ENCODE data around the gene ZCCHC3.

Gene ZCCHC3

GRCh38 chr20:316316-317068, 19.1 kb downstream of the ZCCHC3 start:
- H3K4me1 ChIP-seq (ENCODE audit: control insufficient read depth in 1 of 2, insufficient read depth in 1 of 2, low read depth in 1 of 2, low read length in 1 of 2): peaks cover 0 to 6% of the 10 kb centered on the region in 2 experiments
- TF ChIP-seq CTCF (IDR thresholded peaks at IDR 0.05): no peak

DNA sequence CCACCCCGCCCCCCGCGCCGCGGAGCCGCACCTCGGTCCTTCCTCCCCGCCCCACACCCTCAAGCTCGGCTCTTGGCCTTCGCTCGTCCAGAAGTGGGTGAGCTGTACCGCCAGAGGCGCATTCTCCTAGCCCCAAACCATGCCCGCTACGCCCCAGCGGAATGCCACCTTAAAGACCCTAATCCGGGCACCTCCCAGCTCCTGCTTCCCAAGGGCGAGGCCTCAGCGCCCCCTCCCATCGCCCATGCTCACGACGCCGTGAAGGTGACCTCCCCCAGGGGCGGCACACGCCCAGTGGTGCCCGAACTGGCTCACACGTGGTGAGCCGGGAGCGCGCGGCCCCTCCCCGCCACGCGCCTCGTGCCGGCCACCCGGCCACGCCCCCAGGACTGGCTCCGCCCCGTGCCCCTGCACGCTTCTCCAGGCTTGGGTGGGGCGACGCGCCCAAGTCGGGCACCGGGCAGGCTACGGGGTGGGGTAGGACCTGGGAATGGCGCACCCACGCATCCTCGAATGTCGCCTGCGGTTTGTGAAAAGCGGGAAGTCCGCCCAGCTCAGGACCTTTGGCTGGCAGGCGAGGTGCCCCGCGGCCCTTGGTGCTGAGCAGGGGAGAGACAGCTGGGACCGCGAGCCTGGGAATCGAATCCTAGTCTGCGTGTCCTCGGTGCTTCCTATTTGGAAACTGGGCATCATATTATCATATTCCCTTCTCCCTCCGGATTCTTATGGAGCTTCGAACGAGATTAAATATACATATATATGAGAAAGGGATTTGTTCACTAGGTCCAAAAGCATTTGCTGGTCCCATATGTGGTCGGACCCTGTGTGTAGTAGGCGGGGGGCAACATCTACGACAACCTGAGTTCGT, 27.0 kb downstream of the ZCCHC3 start:
- Histone ChIP-seq H3K9me3 (no peaks in the 10 kb centered on the region), H3K4me1 (ENCODE audit: control insufficient read depth in 1 of 2, insufficient read depth in 1 of 2, low read depth in 1 of 2, low read length in 1 of 2) (peaks cover 26 to 30% of the 10 kb centered on the region in 2 experiments), H3K4me3 (ENCODE audit: low read depth in 1 of 2, low read length in 1 of 2) (peak overlapping the region; percentile 83 to 91), H3K36me3 (no peaks in the 10 kb centered on the region), H3K27ac (peak overlapping the region; percentile 74), H3K27me3 (peaks cover 65% of the 10 kb centered on the region)
- no peak for TF ChIP-seq CTCF (IDR thresholded peaks at IDR 0.05)

More at GRCh38 chr20:316316-317068, 19.1 kb downstream of the ZCCHC3 start:
- Histone ChIP-seq H3K4me3 (ENCODE audit: low read depth in 1 of 2, low read length in 1 of 2) (no peak overlapping the region), H3K27ac (no peak overlapping the region), H3K36me3 (no peaks in the 10 kb centered on the region), H3K27me3 (peaks cover 9% of the 10 kb centered on the region), H3K9me3 (no peaks in the 10 kb centered on the region)

- H3K9me3 ChIP-seq: no peaks in the 10 kb centered on the region
- no peak for TF ChIP-seq CTCF (IDR thresholded peaks at IDR 0.05)
- H3K36me3 ChIP-seq: no peaks in the 10 kb centered on the region
- H3K27me3 ChIP-seq: peaks cover 65% of the 10 kb centered on the region
- H3K4me3 ChIP-seq (ENCODE audit: low read depth in 1 of 2, low read length in 1 of 2): peak within 1 kb of the TSS; percentile 83 to 91
- peaks cover 27 to 33% of the 10 kb centered on the region in 2 experiments for H3K4me1 ChIP-seq (ENCODE audit: control insufficient read depth in 1 of 2, insufficient read depth in 1 of 2, low read depth in 1 of 2, low read length in 1 of 2)
- H3K27ac ChIP-seq: peak within 1 kb of the TSS; percentile 74
Observed at GRCh38 chr20:325045-325888, 27.9 kb downstream of the ZCCHC3 start, which contains the start of gene SOX12. Gene SOX12 (plus strand): TSS chr20:325552. CDS start chr20:325925, 373 bp downstream.

GRCh38 chr20:325889-326644, 28.7 kb downstream of the ZCCHC3 start:
- Histone ChIP-seq H3K4me1 (ENCODE audit: control insufficient read depth in 1 of 2, insufficient read depth in 1 of 2, low read depth in 1 of 2, low read length in 1 of 2) (peaks cover 31 to 36% of the 10 kb centered on the region in 2 experiments), H3K36me3 (no peaks in the 10 kb centered on the region), H3K4me3 (ENCODE audit: low read depth in 1 of 2, low read length in 1 of 2) (peak overlapping the region; percentile 83 to 91), H3K27ac (peak overlapping the region; percentile 74), H3K27me3 (peaks cover 60% of the 10 kb centered on the region), H3K9me3 (no peaks in the 10 kb centered on the region)
- no peak for TF ChIP-seq CTCF (IDR thresholded peaks at IDR 0.05)
